Endothelial cell of umbilical vein (primary cell): ENCODE measurements around the gene NNT. TPM values are rescaled to one million over a fixed set of nuclear protein-coding genes. Genes with fewer than 3 reads are reported as not detected.

Experiments used
- BruUV-seq: library from RNA; stranded (reverse); fragments of 400-500 nt; replicated peaks from 2 replicates; lab custom pipeline; 2021; lab: Mats Ljungman, UMichigan
- CTCF ChIA-PET: fragments of 300-600, 350-600 bp; sonication (Branson Sonifier 250); formaldehyde crosslinking; loops from one replicate; lab custom pipeline; 2021; ENCODE audit warnings: antibody characterized with exemption, inconsistent platforms; lab: Charles Lee
- POLR2A ChIA-PET: fragments of 300-600, 350-600 bp; sonication (Branson Sonifier 250); formaldehyde crosslinking; loops from one replicate; lab custom pipeline; 2021; ENCODE audit warnings: antibody characterized with exemption, inconsistent platforms; lab: Charles Lee
- DNase-seq: peaks from one replicate; pipeline ENCODE4 v3.0.0-alpha.2; 2011; ENCODE audit warnings: low read depth, low spot score
- FAIRE-seq: peaks from 2 replicates; lab custom pipeline; 2011; peaks lifted over from hg19 to GRCh38; lab: Jason Lieb, UNC
- H2AFZ ChIP-seq: 2 replicates; pipeline ENCODE4 v1.6.0; 2012; ENCODE audit warnings: low read depth, low read length, control low read depth, inconsistent platforms
- H3K27ac ChIP-seq: 2 replicates; pipeline ENCODE4 v1.5.1; 2011; ENCODE audit warnings: low read depth, mild to moderate bottlenecking, control low read depth, low read length, moderate library complexity; ENCODE audit not compliant: insufficient read depth
- H3K27me3 ChIP-seq, 2 experiments: 2 replicates each; pipeline versions ENCODE4 v1.6.0 to v1.6.1; 2011; ENCODE audit warnings: low read length in 2 of 2, mixed read lengths in 1 of 2; ENCODE audit not compliant: control insufficient read depth in 2 of 2, insufficient read depth in 2 of 2
- H3K36me3 ChIP-seq, 2 experiments: 2 replicates in 1 of 2; 3 replicates in 1 of 2; pipeline ENCODE4 v1.5.1; 2011; ENCODE audit warnings: low read length in 2 of 2, mild to moderate bottlenecking in 1 of 2, moderate library complexity in 1 of 2; ENCODE audit not compliant: control insufficient read depth in 2 of 2, insufficient read depth in 2 of 2; ENCODE audit errors: extremely low read depth in 1 of 2
- H3K4me1 ChIP-seq: 3 replicates; pipeline ENCODE4 v1.5.1; 2011; ENCODE audit warnings: mild to moderate bottlenecking, low read length; ENCODE audit not compliant: control insufficient read depth, insufficient read depth; ENCODE audit errors: extremely low read depth
- H3K4me2 ChIP-seq: 2 replicates; pipeline ENCODE4 v1.6.1; 2011; ENCODE audit warnings: low read length, control low read depth, mixed read lengths; ENCODE audit not compliant: insufficient read depth
- H3K4me3 ChIP-seq, 3 experiments: fragments of 200-600 bp in 1 of 3; sonication (generic), shearing (Covaris generic) in 1 of 3; replicated peaks in 1 of 3; 2 replicates each; pipeline ENCODE4 v1.5.1; 2011 to 2016; ENCODE audit warnings: control low read depth in 3 of 3, low read length in 3 of 3, mild to moderate bottlenecking in 2 of 3, inconsistent platforms in 1 of 3, low read depth in 1 of 3, moderate library complexity in 1 of 3; ENCODE audit not compliant: insufficient read depth in 1 of 3
- H3K79me2 ChIP-seq: 2 replicates; pipeline ENCODE4 v1.6.0; 2012; ENCODE audit warnings: low read length, inconsistent platforms; ENCODE audit not compliant: control insufficient read depth, insufficient read depth
- H3K9ac ChIP-seq: replicated peaks from 2 replicates; pipeline ENCODE3; 2011; ENCODE audit warnings: low read length, control low read depth; ENCODE audit not compliant: insufficient read depth; ENCODE audit errors: extremely low read depth
- H3K9me1 ChIP-seq: replicated peaks from 3 replicates; pipeline ENCODE4 v1.6.0; 2011; ENCODE audit warnings: mild to moderate bottlenecking, low read length; ENCODE audit not compliant: control insufficient read depth, insufficient read depth; ENCODE audit errors: extremely low read depth
- H3K9me3 ChIP-seq: replicated peaks from 2 replicates; pipeline ENCODE4 v1.5.1; 2012; ENCODE audit warnings: low read length, inconsistent platforms; ENCODE audit not compliant: control insufficient read depth, insufficient read depth
- H4K20me1 ChIP-seq: replicated peaks from 2 replicates; pipeline ENCODE3; 2011; ENCODE audit warnings: mild to moderate bottlenecking, low read length; ENCODE audit not compliant: control insufficient read depth, insufficient read depth; ENCODE audit errors: extremely low read depth
- EZH2 ChIP-seq: IDR thresholded peaks from 2 replicates; pipeline ENCODE4 v1.6.1; 2012; ENCODE audit warnings: borderline replicate concordance, low read depth, mild to moderate bottlenecking, moderate library complexity, low read length, inconsistent platforms; ENCODE audit not compliant: severe bottlenecking
- FOS ChIP-seq: IDR thresholded peaks from 2 replicates; pipeline ENCODE4 v1.6.1; 2011; ENCODE audit warnings: mild to moderate bottlenecking, low read length, moderate library complexity, borderline replicate concordance; ENCODE audit not compliant: insufficient read depth
- GATA2 ChIP-seq: IDR thresholded peaks from 2 replicates; pipeline ENCODE4 v1.7.0; 2011; ENCODE audit warnings: low read depth, mild to moderate bottlenecking, moderate library complexity, mixed read lengths, low read length; ENCODE audit not compliant: insufficient read length, insufficient read depth
- JUN ChIP-seq: IDR thresholded peaks from 2 replicates; pipeline ENCODE4 v1.6.1; 2011; ENCODE audit warnings: borderline replicate concordance, low read depth; ENCODE audit not compliant: insufficient read length, insufficient read depth
- MYC ChIP-seq: IDR thresholded peaks from one replicate; pipeline ENCODE4 v1.6.1; 2011; ENCODE audit warnings: mild to moderate bottlenecking, low read depth, low read length
- POLR2A ChIP-seq: IDR thresholded peaks from 2 replicates; pipeline ENCODE4 v1.6.1; 2012; ENCODE audit warnings: low read depth, mild to moderate bottlenecking, control low read depth, low read length
- POLR2AphosphoS5 ChIP-seq: IDR thresholded peaks from 2 replicates; pipeline ENCODE4 v1.6.1; 2012; ENCODE audit warnings: low read depth, mild to moderate bottlenecking, control low read depth, low read length, moderate library complexity; ENCODE audit not compliant: insufficient read depth
- dilution Hi-C: fragments of 300-500 bp; cut with MboI; formaldehyde crosslinking; loops from one replicate; pipeline ENCODE4 v1.15.0; 2019; ENCODE audit warnings: low sequenced_read_pairs; ENCODE audit not compliant: extremely low pct_ligation_motif_present
- intact Hi-C: fragments of 100-400 bp; cut with micrococcal nuclease; formaldehyde crosslinking; loops from one replicate; pipeline ENCODE4 v1.10.0; 2022
- polyA plus RNA-seq, 4 experiments: library from polyadenylated mRNA; depleted of rRNA in 3 of 4; stranded (reverse) in 3 of 4; unstranded in 1 of 4; fragments of >200 nt; gene quantifications; 2 replicates each; pipeline versions ENCODE4 v1.2.1 to v1.2.3, GENCODE V29; 2011 to 2012; ENCODE audit warnings: missing spikeins in 1 of 4
- total RNA-seq: library from RNA; stranded (reverse); gene quantifications from 2 replicates; pipeline ENCODE4 v1.2.3, GENCODE V29; 2021
- TF ChIP-seq, protein P1 (sequence below): IDR thresholded peaks from 2 replicates; pipeline ENCODE4 v1.6.1; 2011; ENCODE audit not compliant: insufficient read depth, insufficient read length
- TF ChIP-seq, protein P2 (sequence below), 2 donors: IDR thresholded peaks; 1 replicate in 1 of 2; 2 replicates in 1 of 2; pipeline ENCODE4 v1.5.1; 2011; ENCODE audit warnings: low read length in 2 of 2, mild to moderate bottlenecking in 2 of 2, moderate library complexity in 2 of 2, control low read depth in 1 of 2, inconsistent platforms in 1 of 2, low read depth in 1 of 2; ENCODE audit not compliant: insufficient read depth in 1 of 2; ENCODE audit errors: extremely low read depth in 1 of 2

NNT gene
- total and polyA plus RNA-seq, 2 donors (not counting 3 experiments of a cell fraction or from before 2014, with no cell fraction given), result 38.2 to 82.5 TPM

DNA sequence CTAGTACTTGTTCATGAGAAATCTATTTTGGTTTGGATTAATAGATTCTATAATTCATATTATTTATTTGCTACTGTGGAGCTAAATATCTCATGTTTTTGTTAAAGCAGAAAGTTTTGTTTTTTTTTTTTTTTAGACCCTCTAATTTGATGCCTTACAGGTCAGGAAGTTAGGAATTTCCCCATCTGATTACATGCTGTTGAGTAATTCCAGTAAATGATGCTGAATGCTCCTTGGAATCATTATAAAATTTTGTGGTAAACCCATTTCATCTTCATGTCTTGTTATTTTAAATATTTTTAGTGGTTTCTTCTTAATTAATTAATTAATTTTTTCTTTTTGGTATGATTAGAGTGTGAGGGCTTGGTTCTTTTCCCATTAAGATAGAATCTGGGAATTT lies 35.6 kb downstream of the NNT start:
- DNase-seq (no peak), FAIRE-seq (no peak)
- no peaks in the 10 kb centered on the region for H3K9me3 ChIP-seq
- no peak overlapping the region for H3K4me2 ChIP-seq
- ChIA-PET POLR2A (no interaction called here), CTCF (no interaction called here)
- H2AFZ ChIP-seq, result no peak overlapping the region
- intact Hi-C loops (loop anchor here (10.0 kb wide), 1 partner anchor 1136 kb away; no protein-coding TSS in a partner anchor), dilution Hi-C loops (no loop called here)
- no peaks in the 10 kb centered on the region for H3K79me2 ChIP-seq
- no peaks in the 10 kb centered on the region for H3K36me3 ChIP-seq
- no peak overlapping the region for H3K27ac ChIP-seq
- H3K9ac ChIP-seq, result no peak overlapping the region
- TF ChIP-seq, protein P1, sequence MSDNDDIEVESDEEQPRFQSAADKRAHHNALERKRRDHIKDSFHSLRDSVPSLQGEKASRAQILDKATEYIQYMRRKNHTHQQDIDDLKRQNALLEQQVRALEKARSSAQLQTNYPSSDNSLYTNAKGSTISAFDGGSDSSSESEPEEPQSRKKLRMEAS, result no peak
- TF ChIP-seq POLR2AphosphoS5 (no peak), FOS (no peak), POLR2A (no peak), JUN (no peak), GATA2 (no peak), EZH2 (no peak), MYC (no peak)
- TF ChIP-seq, protein P2, sequence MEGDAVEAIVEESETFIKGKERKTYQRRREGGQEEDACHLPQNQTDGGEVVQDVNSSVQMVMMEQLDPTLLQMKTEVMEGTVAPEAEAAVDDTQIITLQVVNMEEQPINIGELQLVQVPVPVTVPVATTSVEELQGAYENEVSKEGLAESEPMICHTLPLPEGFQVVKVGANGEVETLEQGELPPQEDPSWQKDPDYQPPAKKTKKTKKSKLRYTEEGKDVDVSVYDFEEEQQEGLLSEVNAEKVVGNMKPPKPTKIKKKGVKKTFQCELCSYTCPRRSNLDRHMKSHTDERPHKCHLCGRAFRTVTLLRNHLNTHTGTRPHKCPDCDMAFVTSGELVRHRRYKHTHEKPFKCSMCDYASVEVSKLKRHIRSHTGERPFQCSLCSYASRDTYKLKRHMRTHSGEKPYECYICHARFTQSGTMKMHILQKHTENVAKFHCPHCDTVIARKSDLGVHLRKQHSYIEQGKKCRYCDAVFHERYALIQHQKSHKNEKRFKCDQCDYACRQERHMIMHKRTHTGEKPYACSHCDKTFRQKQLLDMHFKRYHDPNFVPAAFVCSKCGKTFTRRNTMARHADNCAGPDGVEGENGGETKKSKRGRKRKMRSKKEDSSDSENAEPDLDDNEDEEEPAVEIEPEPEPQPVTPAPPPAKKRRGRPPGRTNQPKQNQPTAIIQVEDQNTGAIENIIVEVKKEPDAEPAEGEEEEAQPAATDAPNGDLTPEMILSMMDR (IDR thresholded peaks at IDR 0.05; ENCODE audit: extremely low read depth in 1 of 2, insufficient read depth in 1 of 2, low read depth in 1 of 2, low read length in 2 of 2), result no peak
- no TSS peak for BruUV-seq
- no peaks in the 10 kb centered on the region for H3K27me3 ChIP-seq
- no peak overlapping the region for H3K4me3 ChIP-seq
- H4K20me1 ChIP-seq, result no peaks in the 10 kb centered on the region
- no peaks in the 10 kb centered on the region for H3K4me1 ChIP-seq
- no peaks in the 10 kb centered on the region for H3K9me1 ChIP-seq
